ENCODE data around the gene RGL2. TPM values are rescaled to one million over a fixed set of nuclear protein-coding genes. Genes with fewer than 3 reads are reported as not detected.

RGL2 gene
- total RNA-seq, 4 donors from 2014 or later: 34.4 to 118 (median 36.0) TPM

DNA sequence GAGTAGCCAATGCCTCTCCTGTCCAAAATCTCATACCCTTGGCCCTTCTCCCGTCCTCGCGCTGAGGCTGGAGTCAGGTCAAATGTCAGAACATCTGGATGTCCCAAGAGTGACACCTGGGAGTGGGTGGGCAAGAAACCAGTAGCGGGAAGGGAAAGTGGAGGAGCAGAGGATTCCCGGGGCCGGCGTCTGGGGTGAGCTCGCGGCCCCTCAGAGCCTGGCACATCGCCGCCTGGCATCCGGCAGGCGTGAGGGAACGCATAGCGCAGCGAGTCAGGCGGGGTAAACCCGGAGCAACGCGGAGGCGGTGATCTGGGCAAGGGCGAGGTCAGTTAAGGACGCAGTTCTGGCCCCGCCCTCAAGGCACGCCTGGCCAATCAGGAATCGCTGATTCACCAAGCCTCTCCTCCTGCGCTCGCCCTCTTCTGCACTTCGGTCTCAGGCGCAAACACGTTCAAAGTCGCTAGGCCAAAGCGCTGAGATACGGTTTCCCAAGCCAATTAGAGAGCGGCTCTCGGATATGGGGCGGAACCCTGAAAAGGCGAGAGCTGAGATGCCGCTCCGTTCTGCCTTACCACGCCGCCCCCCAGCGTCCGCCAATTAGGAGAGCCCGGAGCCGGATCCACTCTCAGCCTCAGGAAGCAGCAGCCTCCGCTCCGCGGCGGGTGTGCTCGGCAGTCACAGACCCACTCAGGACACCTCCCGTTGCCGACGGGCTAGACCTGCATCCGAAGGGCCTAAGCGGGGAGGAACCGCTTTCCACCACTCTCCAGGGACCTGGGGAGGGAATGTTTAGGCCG lies 49.6 kb downstream of the RGL2 start:
- H3K9me3 ChIP-seq: no peaks in the 10 kb centered on the region
- H3K4me1 ChIP-seq: no peaks in the 10 kb centered on the region
- intact Hi-C loops (cut with DNase I; ENCODE audit: low total_unique reads): loop anchor here (5.0 kb wide), 1 partner anchor 87 kb away; no protein-coding TSS in a partner anchor
- peak overlapping the region; percentile 92 to 95 for H3K27ac ChIP-seq
- peak overlapping the region; percentile 49 to 66 for H3K4me3 ChIP-seq
- DNase-seq: peak; percentile 96 to 97
- TF ChIP-seq POLR2A (IDR thresholded peaks at IDR 0.05) (peak; percentile 68 to 72), CTCF (IDR thresholded peaks at IDR 0.05) (peak in 3 of 4 experiments; percentile 21 to 31 (median 22))
- no peaks in the 10 kb centered on the region for H3K36me3 ChIP-seq
- no peaks in the 10 kb centered on the region for H3K27me3 ChIP-seq

DNA sequence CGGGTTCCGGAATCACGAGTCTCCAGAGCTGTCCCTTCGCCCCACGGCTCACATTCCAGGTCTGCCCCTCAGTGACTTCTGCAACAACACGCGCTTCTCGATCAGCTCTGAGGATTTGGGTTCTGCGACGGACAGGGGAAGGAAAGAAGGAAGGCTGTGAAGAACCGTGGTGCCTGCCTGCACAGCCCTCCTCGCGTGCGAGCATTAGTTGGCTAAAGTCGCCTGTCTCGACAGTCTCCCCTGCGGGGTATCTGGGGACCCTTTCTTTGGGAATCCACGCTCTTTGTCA lies 50.2 kb downstream of the RGL2 start:
- TF ChIP-seq CTCF (IDR thresholded peaks at IDR 0.05): no peak
- TF ChIP-seq POLR2A (IDR thresholded peaks at IDR 0.05): no peak
- H3K4me1 ChIP-seq: no peaks in the 10 kb centered on the region
- no peaks in the 10 kb centered on the region for H3K9me3 ChIP-seq
- H3K27ac ChIP-seq: peak overlapping the region; percentile 92 to 95
- H3K36me3 ChIP-seq: no peaks in the 10 kb centered on the region
- intact Hi-C loops (cut with DNase I; ENCODE audit: low total_unique reads): loop anchor here (5.0 kb wide), 1 partner anchor 86 kb away; no protein-coding TSS in a partner anchor
- no peak for DNase-seq
- H3K4me3 ChIP-seq: peak overlapping the region; percentile 49 to 66
- H3K27me3 ChIP-seq: no peaks in the 10 kb centered on the region

DNA sequence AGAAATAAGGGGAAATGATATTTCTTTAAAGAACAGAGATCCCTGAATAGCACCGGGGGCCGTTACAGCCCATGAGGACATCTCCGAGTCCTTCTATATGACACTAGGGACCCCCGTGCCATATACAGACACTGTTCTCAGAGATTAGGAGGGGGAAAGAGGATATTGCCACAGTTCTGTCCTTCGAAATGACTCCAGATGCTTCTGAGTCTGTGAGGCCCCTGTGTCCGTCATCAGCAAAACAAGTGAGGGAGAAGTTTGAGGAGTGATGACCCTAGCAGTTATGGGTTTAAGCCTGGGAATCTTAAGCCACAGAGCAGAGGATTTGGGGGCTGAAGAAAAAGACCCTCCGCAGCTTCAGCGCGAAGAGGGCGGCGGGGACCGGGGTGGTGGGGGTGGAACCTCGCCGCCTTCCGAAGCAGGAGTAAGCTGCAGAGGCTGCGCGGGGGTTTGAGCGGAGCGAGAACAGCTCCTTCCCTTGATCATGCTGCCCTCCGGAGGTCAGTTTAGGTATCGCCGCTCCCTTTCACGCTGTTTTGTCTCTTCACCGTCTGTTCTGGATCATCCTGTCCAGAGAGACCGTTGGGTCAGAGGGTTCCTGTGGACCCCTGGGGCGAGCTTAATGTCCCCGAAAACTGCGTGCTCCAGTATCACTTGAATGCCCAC lies 50.6 kb downstream of the RGL2 start:
- no peaks in the 10 kb centered on the region for H3K27me3 ChIP-seq
- peak overlapping the region; percentile 49 to 66 for H3K4me3 ChIP-seq
- H3K27ac ChIP-seq: peak overlapping the region; percentile 92 to 95
- DNase-seq: peak; percentile 88 to 90
- TF ChIP-seq CTCF (IDR thresholded peaks at IDR 0.05): peak; percentile 97 to 98 (median 98)
- TF ChIP-seq POLR2A (IDR thresholded peaks at IDR 0.05): no peak
- H3K4me1 ChIP-seq: no peaks in the 10 kb centered on the region
- H3K9me3 ChIP-seq: no peaks in the 10 kb centered on the region
- no peaks in the 10 kb centered on the region for H3K36me3 ChIP-seq
- intact Hi-C loops (cut with DNase I; ENCODE audit: low total_unique reads): loop anchor here (5.0 kb wide), 1 partner anchor 86 kb away; no protein-coding TSS in a partner anchor

GRCh38 chr6:33243476-33243875 lies 55.3 kb downstream of the RGL2 start:
- Histone ChIP-seq H3K4me1 (no peaks in the 10 kb centered on the region), H3K9me3 (no peaks in the 10 kb centered on the region), H3K27ac (no peak overlapping the region), H3K27me3 (no peaks in the 10 kb centered on the region), H3K4me3 (no peak overlapping the region), H3K36me3 (no peaks in the 10 kb centered on the region)
- TF ChIP-seq POLR2A (IDR thresholded peaks at IDR 0.05) (no peak), CTCF (IDR thresholded peaks at IDR 0.05) (no peak)
- DNase-seq: no peak
- intact Hi-C loops (cut with DNase I; ENCODE audit: low total_unique reads): no loop called here

- Histone ChIP-seq H3K9me3 (no peaks in the 10 kb centered on the region), H3K27ac (no peak overlapping the region), H3K27me3 (no peaks in the 10 kb centered on the region), H3K36me3 (no peaks in the 10 kb centered on the region), H3K4me3 (no peak overlapping the region), H3K4me1 (no peaks in the 10 kb centered on the region)
- intact Hi-C loops (cut with DNase I; ENCODE audit: low total_unique reads): no loop called here
- no peak for DNase-seq
- TF ChIP-seq POLR2A (IDR thresholded peaks at IDR 0.05): no peak
- TF ChIP-seq CTCF (IDR thresholded peaks at IDR 0.05): no peak
Observed at GRCh38 chr6:33241968-33242367, 56.8 kb downstream of the RGL2 start.

Data from uterus (tissue), 4 donors.